ENCODE results near the gene CDK4. TPM values are rescaled to one million over a fixed set of nuclear protein-coding genes. Genes with fewer than 3 reads are reported as not detected.

Gene CDK4
- total and polyA plus RNA-seq, 2 of the 13 experiments (the other 11 are each of a cell fraction or from before 2014, with no cell fraction given) = 191 to 209 TPM

- TF ChIP-seq ZNF800 (CRISPR knock-in tag; IDR thresholded peaks at IDR 0.05) (0 out of 2 replicates have a peak, but pooled peaks have one; percentile 8), ZNF253 (CRISPR knock-in tag; IDR thresholded peaks at IDR 0.05; ENCODE audit: borderline replicate concordance) (no peak), MYC (CRISPR knock-in tag; IDR thresholded peaks at IDR 0.05; ENCODE audit: borderline replicate concordance) (peak; percentile 28; the same call in 1 of the 2 replicates), TRAFD1 (CRISPR knock-in tag; IDR thresholded peaks at IDR 0.05; ENCODE audit: borderline replicate concordance) (no peak), ZNF605 (CRISPR knock-in tag; IDR thresholded peaks at IDR 0.05) (peak; percentile 17; the same call in 1 of the 2 replicates), ZMYM4 (CRISPR knock-in tag; IDR thresholded peaks at IDR 0.05) (0 out of 2 replicates have a peak, but pooled peaks have one; percentile 45), ZNF280B (CRISPR knock-in tag; IDR thresholded peaks at IDR 0.05; ENCODE audit: borderline replicate concordance) (0 out of 2 replicates have a peak, but pooled peaks have one; percentile 56), U2AF1 (optimal IDR thresholded peaks at IDR 0.05; ENCODE audit: low read depth, low read length) (no peak), NR0B2 (CRISPR knock-in tag; IDR thresholded peaks at IDR 0.05) (no peak), POLR2G (IDR thresholded peaks at IDR 0.05; ENCODE audit: low read depth, low read length) (no peak), ZNF7 (CRISPR knock-in tag; IDR thresholded peaks at IDR 0.05) (no peak), CREB3 (CRISPR knock-in tag; IDR thresholded peaks at IDR 0.05) (no peak), ZBTB4 (CRISPR knock-in tag; IDR thresholded peaks at IDR 0.05; ENCODE audit: borderline replicate concordance) (peak; percentile 88; the same call in 1 of the 2 replicates)
- TF ChIP-seq, protein P1, sequence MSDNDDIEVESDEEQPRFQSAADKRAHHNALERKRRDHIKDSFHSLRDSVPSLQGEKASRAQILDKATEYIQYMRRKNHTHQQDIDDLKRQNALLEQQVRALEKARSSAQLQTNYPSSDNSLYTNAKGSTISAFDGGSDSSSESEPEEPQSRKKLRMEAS (IDR thresholded peaks at IDR 0.05) = peak; percentile 53; the same call in 1 of the 2 replicates
- TF ChIP-seq, protein P2, sequence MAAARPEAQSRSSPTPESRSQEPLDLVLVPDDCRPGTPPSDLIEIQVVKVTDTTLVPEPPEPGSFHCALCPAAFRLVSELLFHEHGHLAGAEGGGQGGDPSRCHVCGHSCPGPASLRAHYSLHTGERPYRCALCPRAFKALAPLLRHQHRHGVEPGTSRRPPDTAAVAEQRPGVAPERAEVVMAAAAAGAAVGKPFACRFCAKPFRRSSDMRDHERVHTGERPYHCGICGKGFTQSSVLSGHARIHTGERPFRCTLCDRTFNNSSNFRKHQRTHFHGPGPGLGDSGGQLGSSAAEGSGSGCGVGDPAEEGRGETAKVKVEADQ (CRISPR knock-in tag; IDR thresholded peaks at IDR 0.05; ENCODE audit: borderline replicate concordance) = no peak
These were observed 4.6 kb upstream of the CDK4 start (continued) for GRCh38 chr12:57756406-57757341.
